ENCODE measurements around the gene EFCAB11.

- TF ChIP-seq CTCF (IDR thresholded peaks at IDR 0.05) (no peak), POLR2A (IDR thresholded peaks at IDR 0.05) (no peak)
Observed at GRCh38 chr14:89807892-89808291, 146.6 kb downstream of the EFCAB11 start.
